Epidermal melanocyte (primary cell): ENCODE results near the gene MRPS9.
A peak's percentile ranks its signal among the peaks of the same experiment; 100 is the strongest.

Source experiments
- DNase-seq: peaks from one replicate; pipeline ENCODE4 v3.0.0; 2011; ENCODE audit warnings: low spot score; ENCODE audit not compliant: insufficient read length

Gene MRPS9

DNA sequence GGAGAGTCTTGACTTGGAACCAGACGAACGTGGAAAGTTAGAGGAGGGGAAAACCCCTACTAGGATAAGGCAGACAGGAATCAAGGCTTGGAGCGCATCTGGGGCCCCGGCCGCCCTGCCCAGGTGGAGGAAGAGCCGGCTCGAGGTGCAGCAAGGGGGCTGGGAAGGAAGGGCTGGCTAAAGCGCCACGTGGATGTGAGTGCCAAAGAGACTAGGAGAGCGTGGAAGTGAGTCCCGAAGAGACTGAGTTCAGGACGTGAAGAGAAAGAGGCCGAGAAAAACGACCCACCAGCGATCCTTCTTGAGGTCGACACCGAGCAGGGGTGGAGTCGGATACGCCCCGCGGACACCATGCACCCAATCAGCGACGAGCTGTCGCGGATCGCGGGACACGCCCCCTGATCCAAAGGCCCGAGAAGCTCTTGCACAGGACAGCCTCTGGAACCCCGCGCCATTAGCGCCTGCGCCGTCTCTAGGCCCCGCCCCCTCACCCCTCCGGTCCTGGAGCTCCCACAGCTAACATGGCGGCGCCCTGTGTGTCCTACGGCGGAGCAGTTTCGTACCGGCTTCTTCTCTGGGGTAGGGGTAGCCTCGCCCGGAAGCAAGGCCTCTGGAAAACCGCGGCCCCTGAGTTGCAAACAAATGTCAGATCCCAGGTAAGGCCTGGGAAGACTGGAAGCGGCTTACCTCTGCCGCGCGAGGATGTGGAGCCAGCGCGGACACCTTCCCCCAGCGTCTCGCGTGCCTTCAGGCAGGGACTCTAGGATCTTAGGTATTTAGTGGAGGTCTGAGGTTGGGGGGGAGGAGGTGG lies at the start of gene MRPS9:
TSS of gene MRPS9 (plus strand) at position 498 of the 811 bp plus-strand sequence. CDS start at position 522, 24 bp downstream.
- peak; percentile 92 for DNase-seq

- no peak for DNase-seq
These were observed 32.5 kb upstream of the MRPS9 start for GRCh38 chr2:105005181-105005951.

DNA sequence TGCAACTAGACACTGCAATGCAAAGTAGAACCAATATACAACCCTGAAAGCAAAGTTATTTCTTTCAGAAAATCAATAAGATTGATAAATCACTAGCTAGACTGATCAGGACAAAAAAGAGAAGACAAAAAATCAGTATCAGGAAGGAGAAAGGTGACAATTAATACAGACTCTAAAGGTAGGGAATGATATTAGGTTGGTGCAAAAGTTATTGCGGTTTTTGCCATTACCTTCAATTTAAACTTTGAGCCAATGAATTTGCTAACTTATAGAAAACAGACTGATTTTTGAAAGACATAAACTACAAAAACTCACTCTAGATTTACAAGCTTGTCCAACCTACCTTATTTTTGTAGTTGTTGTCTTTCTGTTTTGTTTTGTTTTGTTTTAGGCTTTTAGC lies 30.5 kb upstream of the MRPS9 start:
- no peak for DNase-seq

GRCh38 chr2:105032476-105032875 lies 5.4 kb upstream of the MRPS9 start:
- DNase-seq, result no peak

- DNase-seq, result no peak
These were observed 3.7 kb upstream of the MRPS9 start for GRCh38 chr2:105034170-105034569.

DNA sequence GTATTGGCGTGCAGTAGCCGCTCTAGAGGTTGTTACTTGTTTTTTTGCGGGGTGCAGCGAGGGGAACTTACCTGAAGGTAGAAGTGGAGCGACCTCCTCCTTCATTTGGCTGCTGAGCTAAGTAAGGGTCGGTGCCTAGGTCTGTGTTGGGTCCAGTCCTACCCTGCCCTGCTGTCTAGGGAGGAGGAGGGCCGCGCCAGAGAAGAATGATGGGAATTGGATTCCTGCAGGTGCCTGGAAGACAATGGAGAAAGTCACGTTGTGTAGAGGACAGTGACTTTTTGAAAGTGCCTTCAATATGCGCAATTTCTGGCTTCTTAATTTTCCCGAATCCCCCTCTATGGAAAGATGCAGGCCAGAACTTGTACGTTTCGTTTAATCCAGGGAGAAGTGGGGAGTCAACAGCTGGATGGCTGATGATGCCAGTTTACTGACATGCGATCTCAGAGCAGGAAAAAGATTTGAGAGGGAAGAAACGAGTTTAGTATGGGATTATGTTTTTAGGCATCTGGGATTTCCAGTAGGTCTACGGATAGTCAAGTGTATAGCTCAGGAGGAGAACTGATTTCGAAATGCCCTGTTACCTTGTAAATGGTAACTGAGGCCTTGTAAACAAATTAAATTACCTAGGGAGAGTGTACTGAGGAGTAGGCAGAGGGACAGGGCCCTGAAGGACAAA lies 653 bp downstream of the MRPS9 start:
- no peak for DNase-seq

DNA sequence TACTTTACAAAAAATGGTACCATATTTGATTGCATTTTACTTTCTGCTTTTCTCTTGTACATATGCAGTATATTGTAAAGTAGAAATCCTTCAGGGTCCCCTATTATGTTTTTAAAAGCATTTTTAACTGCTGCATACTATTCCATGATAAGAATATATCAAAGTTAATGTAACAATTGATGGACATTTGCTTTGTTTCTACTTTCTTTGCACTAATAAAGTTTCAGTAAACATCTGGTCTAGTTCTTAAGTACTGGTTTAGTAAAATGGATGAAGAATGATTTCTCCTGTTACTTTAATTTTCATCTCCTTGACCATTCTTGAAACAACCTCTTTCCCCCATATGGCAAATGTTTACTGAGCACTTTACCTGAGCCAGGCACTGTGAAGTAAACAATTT lies 1.7 kb downstream of the MRPS9 start:
- DNase-seq, result no peak

DNA sequence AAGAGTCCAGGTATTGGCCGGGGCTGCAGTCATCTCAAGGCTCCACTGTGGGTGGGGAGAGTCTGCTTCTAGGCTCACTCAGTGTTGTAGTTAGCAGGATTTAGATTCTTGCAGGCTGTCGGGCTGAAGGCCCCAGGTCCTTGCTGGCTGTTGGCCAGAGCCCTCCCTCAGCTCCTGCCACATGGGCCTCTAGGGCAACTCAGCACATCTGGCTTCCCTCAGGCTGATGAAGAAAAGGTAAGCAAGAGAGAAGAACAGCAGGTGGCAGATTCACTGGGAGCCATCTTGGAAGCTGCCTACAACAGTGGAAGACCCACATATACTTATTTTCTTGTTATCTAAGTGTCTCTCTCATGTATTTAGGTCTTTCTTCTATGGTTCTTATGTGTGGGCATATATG lies 4.3 kb downstream of the MRPS9 start:
- DNase-seq, result no peak

- DNase-seq, result no peak
These were observed 14.9 kb downstream of the MRPS9 start for GRCh38 chr2:105052773-105053172.

GRCh38 chr2:105055613-105056012 lies 17.7 kb downstream of the MRPS9 start:
- DNase-seq, result no peak

GRCh38 chr2:105056245-105056644 lies 18.4 kb downstream of the MRPS9 start:
- no peak for DNase-seq

- no peak for DNase-seq
These were observed 19.1 kb downstream of the MRPS9 start for GRCh38 chr2:105057005-105057404.

GRCh38 chr2:105061560-105061959 lies 23.7 kb downstream of the MRPS9 start:
- no peak for DNase-seq

DNA sequence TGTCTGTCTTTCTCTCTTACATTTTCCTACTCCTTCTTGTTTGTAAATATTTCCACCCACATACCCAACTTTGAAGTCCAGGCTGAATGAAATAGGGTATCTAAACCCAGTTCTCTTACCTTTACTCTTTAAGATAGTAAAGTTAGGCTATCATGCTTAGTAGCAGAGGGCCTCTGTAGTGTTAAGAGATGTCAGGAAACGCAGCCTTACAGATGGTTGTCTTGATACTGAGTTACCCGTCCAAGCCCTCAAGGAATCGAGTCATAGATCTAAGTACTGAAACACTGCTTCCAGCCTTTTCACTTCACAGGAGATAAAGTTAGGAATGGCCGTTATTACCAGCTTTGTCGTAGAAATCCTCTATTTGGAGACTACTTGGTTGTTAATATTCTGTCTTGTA lies 24.3 kb downstream of the MRPS9 start:
- DNase-seq, result no peak

DNA sequence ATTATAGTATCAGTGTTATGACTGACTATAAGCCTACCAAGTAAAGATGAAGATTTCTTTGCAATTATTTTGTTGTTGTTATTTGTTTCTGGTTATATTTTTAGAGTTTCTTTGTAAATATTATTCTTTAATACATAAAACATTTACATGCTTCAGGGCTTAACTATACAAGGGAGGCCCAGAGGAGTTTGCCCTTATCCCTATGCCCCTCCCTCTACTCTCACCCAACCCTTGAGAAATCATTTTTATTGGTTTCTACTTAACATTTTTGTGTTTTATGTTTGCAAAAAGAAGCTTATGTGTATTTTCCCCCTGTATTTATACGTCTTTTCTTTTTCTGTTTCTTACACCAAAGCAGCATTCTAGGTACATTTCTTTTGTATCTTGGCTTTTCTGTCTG lies 30.5 kb downstream of the MRPS9 start:
- no peak for DNase-seq

- no peak for DNase-seq
These were observed 31.0 kb downstream of the MRPS9 start for GRCh38 chr2:105068875-105069274.

DNA sequence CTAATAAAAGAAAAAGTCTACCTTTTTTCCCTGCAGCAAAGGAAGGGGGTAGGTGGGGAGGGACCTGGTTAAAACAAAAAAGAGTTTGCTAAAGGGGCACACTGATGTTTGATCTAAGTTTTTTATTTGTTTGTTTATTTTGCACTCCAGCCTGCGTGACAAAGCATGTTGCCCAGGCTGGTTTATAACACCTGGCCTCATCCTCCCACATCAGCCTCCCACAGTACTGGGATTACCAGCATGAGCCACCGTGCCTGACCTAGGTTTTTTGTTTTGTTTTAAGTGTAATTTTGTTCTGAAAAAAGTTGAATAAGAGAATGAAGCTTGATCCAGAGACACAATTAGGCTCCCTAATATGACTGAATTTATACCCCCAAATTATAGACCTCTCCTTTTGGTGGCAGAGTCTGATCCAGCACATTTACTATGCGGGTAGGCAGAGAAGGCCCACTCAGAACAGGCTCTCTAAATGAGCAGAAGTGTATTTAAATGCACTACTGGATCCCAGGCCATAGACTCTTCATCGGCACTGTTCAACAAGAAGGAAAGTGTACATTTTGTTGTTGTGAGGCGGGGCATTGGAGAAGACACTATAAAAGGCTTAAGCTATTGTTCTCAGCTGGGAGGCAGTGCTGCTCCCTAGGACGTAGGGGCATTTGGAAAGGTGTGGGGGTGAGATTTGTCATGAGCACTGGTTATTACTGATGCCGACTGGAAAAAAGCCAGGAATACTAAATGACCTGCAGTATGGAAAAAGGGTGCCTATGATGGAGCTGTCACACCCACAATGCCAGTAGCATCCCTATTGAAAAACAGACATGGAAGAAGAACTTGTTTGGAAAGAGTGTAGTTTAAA lies 32.4 kb downstream of the MRPS9 start:
- DNase-seq, result no peak

DNA sequence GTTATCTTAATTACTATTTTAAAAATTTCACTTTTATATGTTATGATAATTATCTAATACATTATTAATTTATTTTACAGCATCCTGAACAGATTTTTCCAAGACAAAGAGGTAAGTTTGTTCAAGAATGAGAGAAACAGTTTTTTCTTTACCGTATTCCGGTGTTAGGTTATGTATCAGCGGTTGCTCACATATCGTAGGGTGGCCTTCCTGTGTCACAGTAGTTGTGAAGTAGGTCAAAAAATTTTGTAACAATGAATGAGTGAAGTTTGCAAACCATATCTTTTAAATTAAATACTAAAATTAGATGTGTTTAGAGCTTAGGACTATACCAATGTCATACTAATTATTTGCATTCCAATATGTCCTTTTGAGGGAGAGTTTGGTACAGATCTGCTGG lies 33.5 kb downstream of the MRPS9 start:
- DNase-seq, result no peak

- no peak for DNase-seq
These were observed 34.2 kb downstream of the MRPS9 start for GRCh38 chr2:105072039-105072438.

DNA sequence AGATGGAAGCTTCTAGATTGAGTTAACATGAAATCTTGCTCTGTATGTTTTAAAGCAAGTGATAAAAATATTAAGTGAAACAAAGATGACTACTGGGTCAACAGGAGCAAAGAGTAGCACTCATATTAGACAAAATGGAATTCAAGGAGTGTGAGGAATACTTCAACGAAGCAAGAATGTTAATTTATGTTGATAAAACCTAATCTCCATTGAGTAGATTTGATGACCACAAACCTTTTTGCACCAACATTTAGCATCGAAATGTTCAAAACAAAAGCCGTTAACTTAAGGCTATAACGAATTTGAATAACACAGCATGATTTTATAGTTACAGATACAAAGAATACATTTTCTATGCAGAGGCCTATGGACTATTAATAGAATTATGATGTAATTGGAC lies 35.7 kb downstream of the MRPS9 start:
- no peak for DNase-seq

GRCh38 chr2:105076121-105076520 lies 38.3 kb downstream of the MRPS9 start:
- no peak for DNase-seq
